ENCODE data around the gene UBR4. TPM values are rescaled to one million over a fixed set of nuclear protein-coding genes. Genes with fewer than 3 reads are reported as not detected.

UBR4 gene
- polyA plus RNA-seq, 1 of the 3 experiments (the other 2 are of a cell fraction) = 68.7 TPM

DNA sequence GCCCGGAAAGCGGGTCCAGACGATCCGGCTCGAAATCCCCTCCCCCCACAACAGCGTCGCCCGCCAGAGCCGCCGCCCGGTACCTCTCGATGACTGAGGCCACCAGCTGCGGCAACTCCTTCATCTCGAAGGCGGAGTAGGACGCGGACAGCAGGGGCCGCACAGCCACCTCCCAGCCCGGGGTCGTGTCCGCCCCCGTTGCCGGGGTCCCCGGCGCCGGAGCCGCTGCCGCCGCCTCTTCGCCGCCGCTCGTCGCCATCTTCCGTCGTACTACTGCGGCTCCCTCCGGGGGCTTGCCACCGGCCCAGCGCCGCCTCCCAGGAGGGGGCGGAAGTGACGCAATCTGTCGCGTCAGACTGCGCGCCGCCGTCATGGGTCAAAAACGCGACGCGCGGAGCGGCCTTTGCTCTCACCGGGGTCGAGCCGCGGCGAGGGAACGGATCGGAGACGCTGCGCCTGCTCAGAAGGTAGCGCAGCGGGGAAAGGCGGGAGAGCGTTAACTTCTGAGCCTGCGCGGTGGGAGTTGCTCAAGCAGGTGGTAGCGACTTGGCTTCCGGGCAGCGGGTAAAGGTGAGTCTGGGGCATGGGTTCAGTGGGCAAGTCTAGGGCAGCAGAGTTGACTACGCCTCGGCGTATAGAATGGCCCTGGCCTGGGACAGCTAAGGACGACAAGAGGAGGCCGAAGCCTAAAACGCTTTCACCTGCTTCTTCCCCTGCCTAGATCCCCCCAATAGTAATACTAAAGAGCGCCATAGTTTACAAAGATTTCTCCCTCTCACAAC, at the start of gene UBR4 (continued):
- TF ChIP-seq FOSL2 (IDR thresholded peaks at IDR 0.05; ENCODE audit: borderline replicate concordance, low read depth) (no peak), SMC3 (IDR thresholded peaks at IDR 0.05; ENCODE audit: low read depth, low read length) (no peak), TAF1 (IDR thresholded peaks at IDR 0.05; ENCODE audit: borderline replicate concordance, low read depth, low read length) (peak; percentile 90)
- TF ChIP-seq, protein P1, sequence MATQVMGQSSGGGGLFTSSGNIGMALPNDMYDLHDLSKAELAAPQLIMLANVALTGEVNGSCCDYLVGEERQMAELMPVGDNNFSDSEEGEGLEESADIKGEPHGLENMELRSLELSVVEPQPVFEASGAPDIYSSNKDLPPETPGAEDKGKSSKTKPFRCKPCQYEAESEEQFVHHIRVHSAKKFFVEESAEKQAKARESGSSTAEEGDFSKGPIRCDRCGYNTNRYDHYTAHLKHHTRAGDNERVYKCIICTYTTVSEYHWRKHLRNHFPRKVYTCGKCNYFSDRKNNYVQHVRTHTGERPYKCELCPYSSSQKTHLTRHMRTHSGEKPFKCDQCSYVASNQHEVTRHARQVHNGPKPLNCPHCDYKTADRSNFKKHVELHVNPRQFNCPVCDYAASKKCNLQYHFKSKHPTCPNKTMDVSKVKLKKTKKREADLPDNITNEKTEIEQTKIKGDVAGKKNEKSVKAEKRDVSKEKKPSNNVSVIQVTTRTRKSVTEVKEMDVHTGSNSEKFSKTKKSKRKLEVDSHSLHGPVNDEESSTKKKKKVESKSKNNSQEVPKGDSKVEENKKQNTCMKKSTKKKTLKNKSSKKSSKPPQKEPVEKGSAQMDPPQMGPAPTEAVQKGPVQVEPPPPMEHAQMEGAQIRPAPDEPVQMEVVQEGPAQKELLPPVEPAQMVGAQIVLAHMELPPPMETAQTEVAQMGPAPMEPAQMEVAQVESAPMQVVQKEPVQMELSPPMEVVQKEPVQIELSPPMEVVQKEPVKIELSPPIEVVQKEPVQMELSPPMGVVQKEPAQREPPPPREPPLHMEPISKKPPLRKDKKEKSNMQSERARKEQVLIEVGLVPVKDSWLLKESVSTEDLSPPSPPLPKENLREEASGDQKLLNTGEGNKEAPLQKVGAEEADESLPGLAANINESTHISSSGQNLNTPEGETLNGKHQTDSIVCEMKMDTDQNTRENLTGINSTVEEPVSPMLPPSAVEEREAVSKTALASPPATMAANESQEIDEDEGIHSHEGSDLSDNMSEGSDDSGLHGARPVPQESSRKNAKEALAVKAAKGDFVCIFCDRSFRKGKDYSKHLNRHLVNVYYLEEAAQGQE (IDR thresholded peaks at IDR 0.05; ENCODE audit: low read depth, low read length) = peak; percentile 64; the same call in 1 of the 2 replicates
- TF ChIP-seq, protein P2, sequence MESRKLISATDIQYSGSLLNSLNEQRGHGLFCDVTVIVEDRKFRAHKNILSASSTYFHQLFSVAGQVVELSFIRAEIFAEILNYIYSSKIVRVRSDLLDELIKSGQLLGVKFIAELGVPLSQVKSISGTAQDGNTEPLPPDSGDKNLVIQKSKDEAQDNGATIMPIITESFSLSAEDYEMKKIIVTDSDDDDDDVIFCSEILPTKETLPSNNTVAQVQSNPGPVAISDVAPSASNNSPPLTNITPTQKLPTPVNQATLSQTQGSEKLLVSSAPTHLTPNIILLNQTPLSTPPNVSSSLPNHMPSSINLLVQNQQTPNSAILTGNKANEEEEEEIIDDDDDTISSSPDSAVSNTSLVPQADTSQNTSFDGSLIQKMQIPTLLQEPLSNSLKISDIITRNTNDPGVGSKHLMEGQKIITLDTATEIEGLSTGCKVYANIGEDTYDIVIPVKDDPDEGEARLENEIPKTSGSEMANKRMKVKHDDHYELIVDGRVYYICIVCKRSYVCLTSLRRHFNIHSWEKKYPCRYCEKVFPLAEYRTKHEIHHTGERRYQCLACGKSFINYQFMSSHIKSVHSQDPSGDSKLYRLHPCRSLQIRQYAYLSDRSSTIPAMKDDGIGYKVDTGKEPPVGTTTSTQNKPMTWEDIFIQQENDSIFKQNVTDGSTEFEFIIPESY (IDR thresholded peaks at IDR 0.05; ENCODE audit: borderline replicate concordance, low read depth) = no peak

DNA sequence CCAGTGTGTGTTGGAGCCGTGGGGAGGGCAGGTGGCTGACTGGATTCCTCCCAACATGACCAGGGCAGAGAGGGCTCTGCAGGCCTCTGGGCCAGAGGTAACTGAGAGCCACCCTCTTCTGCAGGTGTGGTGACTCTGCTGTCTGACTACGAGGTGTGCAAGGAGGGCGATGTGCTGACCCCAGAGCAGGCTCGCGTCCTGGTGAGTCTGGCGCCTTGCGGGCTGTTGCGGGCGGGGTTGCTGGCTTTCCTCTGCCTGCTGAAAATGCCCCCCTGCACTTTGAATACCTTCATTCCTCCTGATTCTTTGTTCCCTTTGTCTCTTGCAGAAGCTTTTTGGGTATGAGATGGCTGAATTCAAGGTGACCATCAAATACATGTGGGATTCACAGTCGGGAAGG, 48.3 kb upstream of the UBR4 start:
- Histone ChIP-seq H3F3A (replicated peaks; ENCODE audit: insufficient read depth) (peaks cover 3% of the 10 kb centered on the region), H2AFZ (ENCODE audit: low read depth) (no peak overlapping the region), H3K9me2 (no peaks in the 10 kb centered on the region), H3K4me3 (ENCODE audit: low read depth in 2 of 2, low read length in 1 of 2) (no peak overlapping the region), H3K4me1 (ENCODE audit: control insufficient read depth in 1 of 2, insufficient read depth in 2 of 2, low read depth in 1 of 2, low read length in 1 of 2) (peaks cover 0 to 5% of the 10 kb centered on the region in 2 experiments; a peak in 1 of 4 replicates), H3K27me3 (ENCODE audit: insufficient read depth) (no peaks in the 10 kb centered on the region), H3K9me3 (no peaks in the 10 kb centered on the region), H3K4me2 (no peak overlapping the region), H3K27ac (ENCODE audit: low read depth in 2 of 2, low read length in 1 of 2) (no peak overlapping the region), H3K79me2 (ENCODE audit: insufficient read depth) (peaks cover 37% of the 10 kb centered on the region), H3K36me3 (replicated peaks in 1 of 2; ENCODE audit: control insufficient read depth in 1 of 2, insufficient read depth in 2 of 2, low read length in 1 of 2) (peaks cover 15 to 46% of the 10 kb centered on the region in 2 experiments), H3K9ac (no peak overlapping the region), H4K20me1 (ENCODE audit: insufficient read depth) (peaks cover 13% of the 10 kb centered on the region; the same call in 1 of the 2 replicates)
- CTCF ChIA-PET = interaction anchor here (1.4 kb wide), 1 partner anchor 17 kb away, joined by 10 read pairs; no protein-coding TSS in a partner anchor
- POLR2A ChIA-PET = no interaction called here
- TF ChIP-seq CHD2 (IDR thresholded peaks at IDR 0.05; ENCODE audit: low read length, partially characterized antibody) = no peak
- no peak for DNase-seq
- 88% methylated on average over 9 of the region's 10 CpGs for WGBS (ENCODE audit: low lambda C conversion rate)
